ENCODE results near the gene NFIC. TPM values are rescaled to one million over a fixed set of nuclear protein-coding genes. Genes with fewer than 3 reads are reported as not detected.
A peak's percentile ranks its signal among the peaks of the same experiment; 100 is the strongest.
"Not testable (repeated sequence)": the region's sequence is repeated elsewhere in the genome, so short reads cannot be mapped to it uniquely, and the experiment has no call there.

NFIC gene
- total RNA-seq, 1 donor from 2014 or later = 38.3 TPM

GRCh38 chr19:3452171-3452941, 86.0 kb downstream of the NFIC start:
- H3K9ac ChIP-seq (ENCODE audit: low read length) = peak overlapping the region; percentile 85
- no peaks in the 10 kb centered on the region for H3K9me3 ChIP-seq (ENCODE audit: insufficient read depth, low read depth, low read length)
- H3K36me3 ChIP-seq (ENCODE audit: insufficient read depth, low read length) = peaks cover 17% of the 10 kb centered on the region
- peaks cover 18% of the 10 kb centered on the region for H4K20me1 ChIP-seq (ENCODE audit: insufficient read depth, low read length)
- DNase-seq (ENCODE audit: low read depth) = no peak
- Mint-ChIP-seq H3K36me3 (ENCODE audit: low read depth, unreplicated experiment) (peaks cover 14% of the 10 kb centered on the region), H3K4me3 (ENCODE audit: unreplicated experiment) (peak overlapping the region; percentile 8), H3K27ac (ENCODE audit: unreplicated experiment) (peak overlapping the region; percentile 99), H3K4me1 (ENCODE audit: low read depth, unreplicated experiment) (peaks cover 10% of the 10 kb centered on the region), H3K9me3 (ENCODE audit: unreplicated experiment) (no peaks in the 10 kb centered on the region), H3K27me3 (ENCODE audit: low read depth, unreplicated experiment) (no peaks in the 10 kb centered on the region)
- no peak overlapping the region for H2AFZ ChIP-seq (ENCODE audit: low read depth, low read length)
- peak overlapping the region; percentile 93 for H3K27ac ChIP-seq (ENCODE audit: low read depth, low read length)
- H3K27me3 ChIP-seq (ENCODE audit: insufficient read depth, low read length) = no peaks in the 10 kb centered on the region
- FAIRE-seq = no peak
- H3K4me1 ChIP-seq (ENCODE audit: insufficient read depth, low read length) = peaks cover 13% of the 10 kb centered on the region
- no peak overlapping the region for H3K4me3 ChIP-seq (ENCODE audit: insufficient read depth, low read depth, low read length)
- H3K4me2 ChIP-seq (ENCODE audit: low read length) = no peak overlapping the region
- TF ChIP-seq, protein P1, sequence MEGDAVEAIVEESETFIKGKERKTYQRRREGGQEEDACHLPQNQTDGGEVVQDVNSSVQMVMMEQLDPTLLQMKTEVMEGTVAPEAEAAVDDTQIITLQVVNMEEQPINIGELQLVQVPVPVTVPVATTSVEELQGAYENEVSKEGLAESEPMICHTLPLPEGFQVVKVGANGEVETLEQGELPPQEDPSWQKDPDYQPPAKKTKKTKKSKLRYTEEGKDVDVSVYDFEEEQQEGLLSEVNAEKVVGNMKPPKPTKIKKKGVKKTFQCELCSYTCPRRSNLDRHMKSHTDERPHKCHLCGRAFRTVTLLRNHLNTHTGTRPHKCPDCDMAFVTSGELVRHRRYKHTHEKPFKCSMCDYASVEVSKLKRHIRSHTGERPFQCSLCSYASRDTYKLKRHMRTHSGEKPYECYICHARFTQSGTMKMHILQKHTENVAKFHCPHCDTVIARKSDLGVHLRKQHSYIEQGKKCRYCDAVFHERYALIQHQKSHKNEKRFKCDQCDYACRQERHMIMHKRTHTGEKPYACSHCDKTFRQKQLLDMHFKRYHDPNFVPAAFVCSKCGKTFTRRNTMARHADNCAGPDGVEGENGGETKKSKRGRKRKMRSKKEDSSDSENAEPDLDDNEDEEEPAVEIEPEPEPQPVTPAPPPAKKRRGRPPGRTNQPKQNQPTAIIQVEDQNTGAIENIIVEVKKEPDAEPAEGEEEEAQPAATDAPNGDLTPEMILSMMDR (IDR thresholded peaks at IDR 0.05; ENCODE audit: insufficient read depth, low read depth, low read length) = no peak
- no peak for TF ChIP-seq EZH2 (IDR thresholded peaks at IDR 0.05; ENCODE audit: insufficient read depth, low read length)
- H3K79me2 ChIP-seq (ENCODE audit: insufficient read depth, low read length) = peaks cover 20% of the 10 kb centered on the region

DNA sequence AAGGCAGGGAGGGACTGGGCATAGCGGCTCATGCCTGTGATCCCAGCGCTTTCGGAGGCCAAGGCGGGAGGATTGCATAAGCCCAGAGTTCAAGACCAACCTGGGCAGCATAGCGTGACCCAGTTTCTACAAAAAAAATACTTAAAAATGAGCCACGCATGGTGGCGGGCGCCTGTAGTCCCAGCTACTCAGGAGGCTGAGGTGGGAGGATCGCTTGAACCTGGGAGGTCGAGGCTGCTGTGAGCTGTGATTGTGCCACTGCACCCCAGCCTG, 86.5 kb downstream of the NFIC start:
- not testable (repeated sequence) for H3K9me3 Mint-ChIP-seq (ENCODE audit: unreplicated experiment); FAIRE-seq; DNase-seq (ENCODE audit: low read depth); H3K4me3 ChIP-seq (ENCODE audit: insufficient read depth, low read depth, low read length); H3K9me3 ChIP-seq (ENCODE audit: insufficient read depth, low read depth, low read length); H3K4me2 ChIP-seq (ENCODE audit: low read length); H3K27me3 ChIP-seq (ENCODE audit: insufficient read depth, low read length); H3K27me3 Mint-ChIP-seq (ENCODE audit: low read depth, unreplicated experiment); H2AFZ ChIP-seq (ENCODE audit: low read depth, low read length); H3K9ac ChIP-seq (ENCODE audit: low read length)
- Histone ChIP-seq H3K4me1 (ENCODE audit: insufficient read depth, low read length) (peaks cover 19% of the 10 kb centered on the region), H3K27ac (ENCODE audit: low read depth, low read length) (peak overlapping the region; percentile 93), H4K20me1 (ENCODE audit: insufficient read depth, low read length) (peaks cover 13% of the 10 kb centered on the region), H3K79me2 (ENCODE audit: insufficient read depth, low read length) (peaks cover 20% of the 10 kb centered on the region), H3K36me3 (ENCODE audit: insufficient read depth, low read length) (peaks cover 17% of the 10 kb centered on the region)
- peaks cover 10% of the 10 kb centered on the region for H3K4me1 Mint-ChIP-seq (ENCODE audit: low read depth, unreplicated experiment)
- H3K27ac Mint-ChIP-seq (ENCODE audit: unreplicated experiment) = peak overlapping the region; percentile 99
- H3K4me3 Mint-ChIP-seq (ENCODE audit: unreplicated experiment) = peak overlapping the region; percentile 8
- peaks cover 12% of the 10 kb centered on the region for H3K36me3 Mint-ChIP-seq (ENCODE audit: low read depth, unreplicated experiment)

DNA sequence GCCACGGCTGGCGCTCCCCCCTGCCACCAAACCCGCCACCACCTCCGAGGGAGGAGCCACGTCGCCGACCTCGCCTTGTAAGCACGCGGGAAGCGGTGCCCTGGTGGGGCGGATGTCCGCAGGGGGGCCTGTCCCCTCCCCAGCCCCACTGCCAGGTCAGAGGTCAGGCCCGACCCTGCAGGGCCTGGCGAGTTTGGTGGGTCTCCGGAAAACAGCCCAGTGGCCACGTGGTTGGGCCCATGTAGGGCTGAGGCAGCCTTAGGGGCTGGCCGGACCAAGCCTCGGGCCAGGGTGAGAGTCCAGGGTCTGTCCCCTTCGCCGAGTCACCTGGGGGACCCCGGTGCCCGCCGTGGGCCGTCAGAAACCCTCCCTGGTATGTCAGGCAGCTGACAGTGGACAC, 87.5 kb downstream of the NFIC start:
- Histone ChIP-seq H3K9me3 (ENCODE audit: insufficient read depth, low read depth, low read length) (no peaks in the 10 kb centered on the region), H4K20me1 (ENCODE audit: insufficient read depth, low read length) (peaks cover 13% of the 10 kb centered on the region), H3K4me3 (ENCODE audit: insufficient read depth, low read depth, low read length) (no peak overlapping the region), H3K4me2 (ENCODE audit: low read length) (no peak overlapping the region), H3K27me3 (ENCODE audit: insufficient read depth, low read length) (no peaks in the 10 kb centered on the region), H3K4me1 (ENCODE audit: insufficient read depth, low read length) (peaks cover 28% of the 10 kb centered on the region), H3K36me3 (ENCODE audit: insufficient read depth, low read length) (peaks cover 17% of the 10 kb centered on the region), H3K27ac (ENCODE audit: low read depth, low read length) (no peak overlapping the region), H3K9ac (ENCODE audit: low read length) (no peak overlapping the region), H3K79me2 (ENCODE audit: insufficient read depth, low read length) (peaks cover 20% of the 10 kb centered on the region), H2AFZ (ENCODE audit: low read depth, low read length) (no peak overlapping the region)
- TF ChIP-seq, protein P1 (IDR thresholded peaks at IDR 0.05; ENCODE audit: insufficient read depth, low read depth, low read length) = no peak
- no peak for TF ChIP-seq EZH2 (IDR thresholded peaks at IDR 0.05; ENCODE audit: insufficient read depth, low read length)
- DNase-seq (ENCODE audit: low read depth) (no peak), FAIRE-seq (no peak)
- Mint-ChIP-seq H3K36me3 (ENCODE audit: low read depth, unreplicated experiment) (peaks cover 14% of the 10 kb centered on the region), H3K27me3 (ENCODE audit: low read depth, unreplicated experiment) (no peaks in the 10 kb centered on the region), H3K9me3 (ENCODE audit: unreplicated experiment) (no peaks in the 10 kb centered on the region), H3K4me3 (ENCODE audit: unreplicated experiment) (no peak overlapping the region), H3K27ac (ENCODE audit: unreplicated experiment) (no peak overlapping the region), H3K4me1 (ENCODE audit: low read depth, unreplicated experiment) (peaks cover 13% of the 10 kb centered on the region)

Measured in astrocyte (in vitro differentiated cells and primary cell).